Liver (tissue), 3 donors: Measurements from ENCODE around the gene GPR176.

Experiments
- CTCF ChIP-seq: fragments of 150-350 bp; IDR thresholded peaks from 2 replicates; pipeline ENCODE4 v1.5.1; 2017; ENCODE audit warnings: improper control_type of control experiment, low read depth, low read length; ENCODE audit not compliant: missing input control
- JUND ChIP-seq, 2 donors: IDR thresholded peaks; 2 replicates each; pipeline ENCODE4 v1.6.1; 2016; ENCODE audit warnings: antibody characterized with exemption in 2 of 2
- RAD21 ChIP-seq, 2 donors: IDR thresholded peaks; 2 replicates each; pipeline ENCODE4 v1.6.1; 2016; ENCODE audit warnings: antibody characterized with exemption in 2 of 2, mild to moderate bottlenecking in 2 of 2
- REST ChIP-seq: IDR thresholded peaks from 2 replicates; pipeline ENCODE4 v1.6.1; 2016; ENCODE audit warnings: antibody characterized with exemption, mild to moderate bottlenecking
- RXRA ChIP-seq, 2 donors: IDR thresholded peaks; 2 replicates each; pipeline ENCODE4 v1.6.1; 2017 to 2018; ENCODE audit warnings: antibody characterized with exemption in 2 of 2, mild to moderate bottlenecking in 1 of 2
- YY1 ChIP-seq: IDR thresholded peaks from 2 replicates; pipeline ENCODE4 v1.6.1; 2016; ENCODE audit warnings: antibody characterized with exemption, mild to moderate bottlenecking
- donor health status: healthy.
- donor health status: healthy.

- TF ChIP-seq RXRA (IDR thresholded peaks at IDR 0.05) (no peak), RAD21 (IDR thresholded peaks at IDR 0.05) (no peak), REST (no peak), JUND (IDR thresholded peaks at IDR 0.05) (no peak), CTCF (no peak), YY1 (no peak)
Measured at GRCh38 chr15:39947401-39948197, 27.5 kb upstream of the GPR176 start.
